HCT116 (cell line): ENCODE results near the gene RHOG. TPM values are rescaled to one million over a fixed set of nuclear protein-coding genes. Genes with fewer than 3 reads are reported as not detected.

Source experiments
- ATAC-seq: fragments of 200-7000 bp; cut with Tn5 transposase; 2 replicates; pipeline ENCODE4 v1.9.1; 2020; ENCODE audit warnings: mild to moderate bottlenecking, moderate library complexity
- BruUV-seq: library from RNA; stranded (reverse); fragments of 400-500 nt; replicated peaks from 2 replicates; lab custom pipeline; 2021; lab: Mats Ljungman, UMichigan
- CTCF ChIA-PET: fragments of 300-600 bp; sonication (Branson Sonifier 250); formaldehyde crosslinking; loops from one replicate; lab custom pipeline; 2021; ENCODE audit warnings: antibody characterized with exemption; lab: Charles Lee
- POLR2A ChIA-PET: fragments of 300-600, 350-600 bp; sonication (Branson Sonifier 250); formaldehyde crosslinking; loops from one replicate; lab custom pipeline; 2021; ENCODE audit warnings: antibody characterized with exemption; lab: Charles Lee
- RAD21 ChIA-PET, 2 experiments: fragments of 300-600 bp; sonication (Branson Sonifier 250); formaldehyde crosslinking; loops; one replicate each; lab custom pipeline; 2023; ENCODE audit warnings: low total read pairs in 2 of 2; ENCODE audit not compliant: uncharacterized antibody in 2 of 2, unreplicated experiment in 2 of 2, low non-redundant PET in 1 of 2; lab: Charles Lee
- DNase-seq: peaks from one replicate; pipeline ENCODE4 v3.0.0-alpha.2; 2010; ENCODE audit warnings: low read depth, low spot score
- H2AFZ ChIP-seq: fragments of 200-600 bp; shearing (Covaris generic), sonication (generic); 2 replicates; pipeline ENCODE4 v1.6.1; 2017; ENCODE audit warnings: low read depth, mixed run types, mixed read lengths, antibody characterized with exemption, low read length; ENCODE audit not compliant: poor library complexity, severe bottlenecking
- H3K27ac ChIP-seq: 2 replicates; pipeline ENCODE4 v1.5.1; 2012; ENCODE audit warnings: low read depth, low read length
- H3K27me3 ChIP-seq: fragments of 200-600 bp; sonication (generic); 2 replicates; pipeline ENCODE4 v1.6.1; 2016; ENCODE audit warnings: mixed run types, low read length, mixed read lengths; ENCODE audit not compliant: insufficient read depth
- H3K36me3 ChIP-seq, 2 experiments: fragments of 200-500 bp in 1 of 2; fragments of 200-600 bp in 1 of 2; sonication (Bioruptor generic) in 1 of 2; sonication (generic) in 1 of 2; 2 replicates each; pipeline versions ENCODE4 v1.5.1 to v1.6.1; 2014 to 2016; ENCODE audit warnings: low read length in 2 of 2, inconsistent platforms in 1 of 2, mixed read lengths in 1 of 2, mixed run types in 1 of 2; ENCODE audit not compliant: insufficient read depth in 2 of 2, control insufficient read depth in 1 of 2
- H3K4me1 ChIP-seq, 2 experiments: fragments of 200-600 bp in 1 of 2; sonication (generic) in 1 of 2; 2 replicates each; pipeline versions ENCODE4 v1.5.1 to v1.6.1; 2012 to 2017; ENCODE audit warnings: low read length in 2 of 2, inconsistent platforms in 1 of 2, mild to moderate bottlenecking in 1 of 2, mixed read lengths in 1 of 2, mixed run types in 1 of 2, moderate library complexity in 1 of 2; ENCODE audit not compliant: insufficient read depth in 2 of 2, control insufficient read depth in 1 of 2
- H3K4me2 ChIP-seq: fragments of 200-600 bp; sonication (generic); 2 replicates; pipeline ENCODE4 v1.6.1; 2017; ENCODE audit warnings: mixed run types, low read length, mixed read lengths
- H3K4me3 ChIP-seq, 2 experiments: fragments of 200-600 bp in 1 of 2; sonication (generic) in 1 of 2; replicated peaks in 1 of 2; 2 replicates each; pipeline ENCODE4 v1.5.1; 2011 to 2016; ENCODE audit warnings: low read length in 2 of 2, control low read depth in 1 of 2, low read depth in 1 of 2, mild to moderate bottlenecking in 1 of 2, mixed read lengths in 1 of 2, mixed run types in 1 of 2
- H3K79me2 ChIP-seq: fragments of 200-600 bp; sonication (generic); 2 replicates; pipeline ENCODE4 v1.6.1; 2017; ENCODE audit warnings: mild to moderate bottlenecking, mixed run types, low read length, moderate library complexity, mixed read lengths; ENCODE audit not compliant: insufficient read depth
- H3K9ac ChIP-seq: fragments of 200-600 bp; sonication (generic); 2 replicates; pipeline ENCODE4 v1.6.1; 2016; ENCODE audit warnings: low read length, mixed read lengths
- H3K9me2 ChIP-seq: fragments of 200-600 bp; sonication (generic), shearing (Covaris generic); 2 replicates; pipeline ENCODE4 v1.6.1; 2017; ENCODE audit warnings: mixed run types, mild to moderate bottlenecking, moderate library complexity; ENCODE audit not compliant: insufficient read depth
- H3K9me3 ChIP-seq, 2 experiments: fragments of 200-500 bp in 1 of 2; fragments of 200-600 bp in 1 of 2; sonication (Bioruptor generic) in 1 of 2; sonication (generic) in 1 of 2; 2 replicates each; pipeline ENCODE4 v1.6.1; 2014 to 2017; ENCODE audit warnings: low read length in 2 of 2, mixed read lengths in 2 of 2, inconsistent platforms in 1 of 2, low read depth in 1 of 2, mild to moderate bottlenecking in 1 of 2, mixed run types in 1 of 2, moderate library complexity in 1 of 2; ENCODE audit not compliant: control insufficient read depth in 1 of 2, insufficient read depth in 1 of 2
- H4K20me1 ChIP-seq: fragments of 200-600 bp; sonication (generic), shearing (Covaris generic); 2 replicates; pipeline ENCODE4 v1.6.1; 2017; ENCODE audit warnings: mixed run types, mild to moderate bottlenecking, moderate library complexity; ENCODE audit not compliant: insufficient read depth
- ATF3 ChIP-seq: IDR thresholded peaks from 2 replicates; pipeline ENCODE4 v1.6.1; 2012
- CBX3 ChIP-seq: IDR thresholded peaks from 2 replicates; pipeline ENCODE4 v1.6.1; 2012; ENCODE audit warnings: low read depth
- CEBPB ChIP-seq: IDR thresholded peaks from 2 replicates; pipeline ENCODE4 v1.6.1; 2012; ENCODE audit warnings: low read depth
- CTCF ChIP-seq, 3 experiments: fragments of 200-600 bp in 1 of 3; sonication (generic) in 1 of 3; IDR thresholded peaks in 2 of 3; conservative IDR thresholded peaks in 1 of 3; 2 replicates each; pipeline ENCODE4 v1.5.1; 2012 to 2017; ENCODE audit warnings: low read depth in 2 of 3, low read length in 2 of 3, antibody characterized with exemption in 1 of 3, borderline replicate concordance in 1 of 3, control low read depth in 1 of 3, mild to moderate bottlenecking in 1 of 3, mixed read lengths in 1 of 3, mixed run types in 1 of 3, moderate library complexity in 1 of 3; ENCODE audit not compliant: insufficient read depth in 1 of 3
- ELF1 ChIP-seq: IDR thresholded peaks from 2 replicates; pipeline ENCODE4 v1.6.1; 2012; ENCODE audit warnings: low read depth, borderline replicate concordance
- EZH2 ChIP-seq: fragments of 200-600 bp; sonication (generic); IDR thresholded peaks from 2 replicates; pipeline ENCODE4 v1.6.1; 2017; ENCODE audit warnings: antibody characterized with exemption, mixed run types
- FOSL1 ChIP-seq: IDR thresholded peaks from 2 replicates; pipeline ENCODE4 v1.6.1; 2012; ENCODE audit warnings: low read depth
- JUND ChIP-seq: IDR thresholded peaks from 2 replicates; pipeline ENCODE4 v1.6.1; 2012
- REST ChIP-seq: IDR thresholded peaks from 2 replicates; pipeline ENCODE4 v1.6.1; 2012; ENCODE audit warnings: low read depth
- SIN3A ChIP-seq: IDR thresholded peaks from 2 replicates; pipeline ENCODE4 v1.6.1; 2012; ENCODE audit warnings: low read depth
- TCF7L2 ChIP-seq: IDR thresholded peaks from 2 replicates; pipeline ENCODE4 v1.7.0; 2011; ENCODE audit warnings: borderline replicate concordance, inconsistent platforms; ENCODE audit not compliant: insufficient read depth, insufficient read length; ENCODE audit errors: extremely low read depth
- ZFX ChIP-seq: fragments of 450-650 bp; IDR thresholded peaks from 2 replicates; pipeline ENCODE4 v1.6.1; 2017
- ZNF274 ChIP-seq: fragments of 200-500 bp; sonication (Bioruptor generic); IDR thresholded peaks from 2 replicates; pipeline ENCODE4 v1.6.1; 2014; ENCODE audit warnings: mild to moderate bottlenecking, low read depth, low read length, inconsistent platforms
- intact Hi-C: fragments of 100-400 bp; cut with micrococcal nuclease; formaldehyde crosslinking; loops from 2 replicates; pipeline ENCODE4 v1.10.0; 2022
- total RNA-seq: library from RNA; stranded (reverse); gene quantifications from one replicate; pipeline ENCODE4 v1.2.1, GENCODE V29; 2021; ENCODE audit not compliant: unreplicated experiment

RHOG gene
- total RNA-seq, 1 experiment from 2014 or later = 49.1 TPM

- intact Hi-C loops = no loop called here
- H2AFZ ChIP-seq = no peak overlapping the region
- no peak for DNase-seq
- H3K4me3 ChIP-seq = no peak overlapping the region
- H4K20me1 ChIP-seq = no peaks in the 10 kb centered on the region
- no peaks in the 10 kb centered on the region for H3K27me3 ChIP-seq
- no peaks in the 10 kb centered on the region for H3K36me3 ChIP-seq
- H3K9me2 ChIP-seq = no peaks in the 10 kb centered on the region
- no peak for TF ChIP-seq REST
- no peak for TF ChIP-seq ZFX
- TF ChIP-seq SIN3A = no peak
- ATAC-seq = no peak
- H3K4me2 ChIP-seq = no peak overlapping the region
- POLR2A ChIA-PET = no interaction called here
- RAD21 ChIA-PET = no interaction called here
- no peaks in the 10 kb centered on the region for H3K79me2 ChIP-seq
- CTCF ChIA-PET = interaction anchor here (0.9 kb wide), 1 partner anchor 22 kb away, joined by 4 read pairs; no protein-coding TSS in a partner anchor
- BruUV-seq = no TSS peak
- H3K27ac ChIP-seq = no peak overlapping the region
- no peaks in the 10 kb centered on the region for H3K9me3 ChIP-seq
- no peak overlapping the region for H3K9ac ChIP-seq
- peaks cover 14 to 23% of the 10 kb centered on the region in 2 experiments for H3K4me1 ChIP-seq
These were observed 35.9 kb upstream of the RHOG start for GRCh38 chr11:3876613-3877012.

- ChIA-PET CTCF (interaction anchor here (1.5 to 4.2 kb wide), 2 partner anchors 19 to 33 kb away, joined by 3 to 17 read pairs; partner anchors contain the start of genes RHOG and STIM1), POLR2A (interaction anchor here (1.0 kb wide), 1 partner anchor 19 kb away, joined by 3 read pairs; no protein-coding TSS in a partner anchor), RAD21 (interaction anchor here in 1 of 2 experiments (1.1 kb wide), 1 partner anchor 19 kb away, joined by 3 read pairs; the partner anchor contains the start of gene STIM1)
- Histone ChIP-seq H3K4me3 (no peak overlapping the region), H3K9me2 (no peaks in the 10 kb centered on the region), H3K9me3 (no peaks in the 10 kb centered on the region), H3K4me1 (0 out of 4 replicates have a peak, but pooled peaks cover 0 to 5% of the 10 kb centered on the region in 2 experiments), H3K9ac (no peak overlapping the region), H3K36me3 (no peaks in the 10 kb centered on the region), H3K79me2 (no peaks in the 10 kb centered on the region), H2AFZ (no peak overlapping the region), H3K27ac (no peak overlapping the region), H4K20me1 (no peaks in the 10 kb centered on the region), H3K27me3 (no peaks in the 10 kb centered on the region), H3K4me2 (no peak overlapping the region)
- no peak for DNase-seq
- BruUV-seq = no TSS peak
- ATAC-seq = no peak
- intact Hi-C loops = no loop called here
- TF ChIP-seq ATF3 (no peak), CTCF (IDR thresholded peaks at IDR 0.05 in 2 of 3, conservative IDR thresholded peaks at IDR 0.05 in 1 of 3; ENCODE audit: borderline replicate concordance in 1 of 3, insufficient read depth in 1 of 3, low read depth in 2 of 3, low read length in 2 of 3) (no peak), JUND (no peak), ZNF274 (no peak), TCF7L2 (no peak), EZH2 (no peak), FOSL1 (no peak), CEBPB (no peak), ELF1 (no peak), CBX3 (no peak)
These were observed 33.1 kb upstream of the RHOG start for GRCh38 chr11:3873712-3874349.
